Right lobe of liver (tissue), 6 donors: Measurements from ENCODE around the gene PTPRN2. TPM values are rescaled to one million over a fixed set of nuclear protein-coding genes. Genes with fewer than 3 reads are reported as not detected.

ENCODE experiments used
- ATAC-seq, 4 donors: fragments of 200-7000 bp; cut with Tn5 transposase; one replicate each; pipeline ENCODE4 v1.9.1; 2020; ENCODE audit warnings: mild to moderate bottlenecking in 4 of 4, moderate library complexity in 4 of 4
- DNase-seq, 3 donors: peaks; one replicate each; pipeline ENCODE4 v3.0.0-alpha.2; 2020
- H3K27ac ChIP-seq, 3 donors: fragments of 200-600 bp; one replicate each; pipeline ENCODE4 v1.8.0; 2022
- H3K27me3 ChIP-seq, 2 donors: fragments of 200-600 bp; one replicate each; pipeline ENCODE4 v1.8.0; 2022
- H3K36me3 ChIP-seq, 4 donors: fragments of 200-600 bp; sonication (generic) in 1 of 4; one replicate each; pipeline versions ENCODE4 v1.5.1 to v1.8.0; 2017 to 2022; ENCODE audit warnings: control low read depth in 1 of 4
- H3K4me1 ChIP-seq, 4 donors: fragments of 200-600 bp; sonication (generic) in 1 of 4; one replicate each; pipeline versions ENCODE4 v1.5.1 to v1.8.0; 2017 to 2022; ENCODE audit warnings: control low read depth in 1 of 4
- H3K4me3 ChIP-seq, 3 donors: fragments of 200-600 bp; one replicate each; pipeline ENCODE4 v1.8.0; 2022
- H3K9me3 ChIP-seq, 4 donors: fragments of 200-600 bp; sonication (generic) in 1 of 4; one replicate each; pipeline versions ENCODE4 v1.5.1 to v1.8.0; 2017 to 2022; ENCODE audit warnings: control low read depth in 1 of 4
- CTCF ChIP-seq, 4 donors: fragments of 200-600 bp in 3 of 4; fragments of 450-650 bp in 1 of 4; IDR thresholded peaks; one replicate each; pipeline versions ENCODE4 v1.5.1 to v1.8.0; 2016 to 2022; ENCODE audit warnings: antibody characterized with exemption in 4 of 4, mild to moderate bottlenecking in 2 of 4
- POLR2A ChIP-seq: fragments of 450-650 bp; IDR thresholded peaks from one replicate; pipeline ENCODE4 v1.6.1; 2017; ENCODE audit warnings: antibody characterized with exemption, mild to moderate bottlenecking
- WGBS: methylation state at CpG from one replicate; pipeline ENCODE4 v1.1.6; 2018; ENCODE audit warnings: low coverage, low lambda C conversion rate; ENCODE audit not compliant: insufficient coverage; ENCODE audit errors: missing lambda C conversion rate; 5-methylcytosine and 5-hydroxymethylcytosine counted together
- intact Hi-C, 2 donors: fragments of 100-400 bp; cut with DNase I; formaldehyde crosslinking; loops; one replicate each; pipeline versions ENCODE4 v1.11.2 to v1.14.1; 2022
- total RNA-seq, 6 experiments: library from RNA; depleted of rRNA in 2 of 6; stranded (reverse); fragments of >200 nt in 2 of 6; fragmentation: NEBNext Ultra II Directional in 3 of 6; extraction: Animal tissue kit (Norgen Biotek cat#: 25700) in 3 of 6; gene quantifications; one replicate each; pipeline versions ENCODE4 v1.1.0 to v1.2.4, GENCODE V29; 2016 to 2023
- donor health status: DM: no; HTN: yes; CAD: no.
- donor health status: DM: no; HTN: no; CAD: no.
- donor health status: DM: no; HTN: no; CAD: no.
- donor health status: DM: no; HTN: yes; CAD: no.
- donor health status: DM: no; HTN: yes; CAD: no.

PTPRN2 gene
- total RNA-seq, 6 experiments from 2014 or later, result 0.15 to 0.87 (median 0.67) TPM

- Histone ChIP-seq H3K9me3 (no peaks in the 10 kb centered on the region), H3K27ac (no peak overlapping the region), H3K4me3 (no peak overlapping the region), H3K27me3 (no peaks in the 10 kb centered on the region), H3K36me3 (no peaks in the 10 kb centered on the region), H3K4me1 (no peaks in the 10 kb centered on the region)
- WGBS, result 86% methylated on average over 16 of the region's 31 CpGs
- ATAC-seq (no peak), DNase-seq (no peak)
- TF ChIP-seq CTCF (IDR thresholded peaks at IDR 0.05), result no peak
- no peak for TF ChIP-seq POLR2A
- intact Hi-C loops, result no loop called here
These were observed 870.1 kb downstream of the PTPRN2 start for GRCh38 chr7:157717211-157718174.

DNA sequence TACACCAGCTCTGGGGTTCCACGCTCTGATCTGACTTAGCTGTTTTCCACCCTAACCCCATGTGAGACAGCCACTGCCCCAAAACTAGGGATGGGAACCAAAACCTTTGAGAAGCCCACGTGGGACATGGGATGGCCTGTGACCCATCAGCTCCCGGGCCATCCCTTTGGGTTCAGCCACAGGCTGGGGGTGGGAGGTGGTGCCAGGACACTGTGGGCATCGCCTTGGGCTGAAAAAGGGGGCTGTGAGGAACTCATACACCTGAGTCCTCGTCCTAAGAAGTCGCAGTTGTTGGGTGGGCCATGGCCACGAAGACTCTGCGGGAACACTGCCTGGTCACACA is 871.7 kb downstream of the PTPRN2 start:
- TF ChIP-seq POLR2A, result no peak
- TF ChIP-seq CTCF (IDR thresholded peaks at IDR 0.05), result no peak
- intact Hi-C loops, result no loop called here
- WGBS, result no CpG with 5 or more reads among the region's 8 CpGs
- Histone ChIP-seq H3K4me3 (no peak overlapping the region), H3K27ac (no peak overlapping the region), H3K9me3 (no peaks in the 10 kb centered on the region), H3K4me1 (no peaks in the 10 kb centered on the region), H3K27me3 (no peaks in the 10 kb centered on the region), H3K36me3 (no peaks in the 10 kb centered on the region)
- DNase-seq (no peak), ATAC-seq (no peak)

DNA sequence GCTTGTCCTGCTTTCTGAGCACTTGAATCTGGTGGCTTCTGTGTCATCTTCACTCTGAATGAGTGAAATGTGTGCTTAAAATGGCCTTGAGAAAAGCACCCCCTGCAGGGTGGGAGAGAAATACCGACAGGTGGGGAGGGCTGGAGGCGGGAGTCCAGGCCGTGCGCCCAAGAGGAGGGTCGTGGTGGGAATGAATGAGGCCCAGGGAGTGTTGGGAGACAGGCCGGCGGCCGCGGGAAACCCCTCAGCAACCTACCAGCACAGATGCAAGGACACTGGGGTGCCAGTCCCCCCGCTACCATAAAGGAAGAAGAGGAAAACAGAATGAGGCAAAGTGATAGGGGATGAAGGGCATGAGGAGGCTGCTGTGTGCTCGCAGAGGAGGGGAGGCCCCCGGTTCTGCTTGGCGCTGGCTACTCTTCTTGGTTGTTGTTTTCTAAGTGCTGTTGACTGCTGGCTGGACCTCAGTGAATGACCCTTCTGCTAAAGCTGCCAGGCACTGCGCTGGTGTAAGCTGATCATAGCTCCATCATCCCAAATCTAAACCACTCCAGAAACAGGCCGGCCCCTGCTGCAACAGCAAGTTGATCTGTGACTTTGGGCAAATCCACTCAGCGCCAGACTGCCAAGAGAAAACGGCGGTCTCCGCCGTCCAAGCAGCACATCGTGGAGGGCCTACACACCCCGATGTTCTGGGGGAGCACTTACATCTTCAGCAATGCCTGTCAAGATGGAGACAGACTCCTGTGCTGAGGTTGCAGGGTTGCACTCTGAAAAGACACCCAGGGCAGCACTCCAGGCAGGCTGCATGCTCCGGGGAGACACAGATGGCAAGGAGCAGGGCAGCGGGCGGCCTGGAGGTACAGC is 872.3 kb downstream of the PTPRN2 start:
- ATAC-seq (no peak), DNase-seq (no peak)
- no peak for TF ChIP-seq CTCF (IDR thresholded peaks at IDR 0.05)
- no peak for TF ChIP-seq POLR2A

GRCh38 chr7:157714166-157715070 is 873.2 kb downstream of the PTPRN2 start:
- H3K36me3 ChIP-seq, result no peaks in the 10 kb centered on the region
- no peak overlapping the region for H3K27ac ChIP-seq
- H3K4me3 ChIP-seq, result no peak overlapping the region
- no peak for TF ChIP-seq POLR2A
- no peak for TF ChIP-seq CTCF (IDR thresholded peaks at IDR 0.05)
- ATAC-seq (no peak), DNase-seq (no peak)
- H3K27me3 ChIP-seq, result no peaks in the 10 kb centered on the region
- 65% methylated on average over 21 of the region's 29 CpGs for WGBS
- intact Hi-C loops, result no loop called here
- H3K9me3 ChIP-seq, result no peaks in the 10 kb centered on the region
- no peaks in the 10 kb centered on the region for H3K4me1 ChIP-seq

More for the DNA sequence above, 872.3 kb downstream of the PTPRN2 start:
- no peaks in the 10 kb centered on the region for H3K36me3 ChIP-seq
- no peaks in the 10 kb centered on the region for H3K9me3 ChIP-seq
- intact Hi-C loops, result no loop called here
- no peaks in the 10 kb centered on the region for H3K27me3 ChIP-seq
- 56% methylated on average over 7 of the region's 25 CpGs for WGBS
- no peaks in the 10 kb centered on the region for H3K4me1 ChIP-seq
- H3K27ac ChIP-seq, result no peak overlapping the region
- no peak overlapping the region for H3K4me3 ChIP-seq
